Stimulated activated CD4-positive, alpha-beta T cell treated with anti-CD3 and anti-CD28 coated beads, Interleukin-12 subunit alpha, Interleukin-12 subunit beta, amount 100 ng/mL, for 24 hours (primary cell): ENCODE results near the gene C1orf116.

Experiments
- DNase-seq, 2 experiments: peaks; one replicate each; pipeline ENCODE4 v3.0.0-alpha.2; 2020; ENCODE audit warnings: low read depth in 2 of 2

Gene C1orf116

GRCh38 chr1:206992790-206993189, 39.8 kb downstream of the C1orf116 start:
- DNase-seq = no peak

- DNase-seq = no peak
These were observed 44.7 kb downstream of the C1orf116 start for GRCh38 chr1:206987873-206988272.

- no peak for DNase-seq
These were observed 45.7 kb downstream of the C1orf116 start for GRCh38 chr1:206986885-206987284.

GRCh38 chr1:206986402-206986801, 46.2 kb downstream of the C1orf116 start:
- DNase-seq = no peak

GRCh38 chr1:206985162-206985749, 47.3 kb downstream of the C1orf116 start:
- no peak for DNase-seq

- peak; percentile 12 to 35 for DNase-seq
These were observed 50.3 kb downstream of the C1orf116 start for GRCh38 chr1:206982216-206982615.

- DNase-seq = no peak
These were observed 53.0 kb downstream of the C1orf116 start for GRCh38 chr1:206979379-206980043.

GRCh38 chr1:206978259-206978658, 54.3 kb downstream of the C1orf116 start:
- DNase-seq = no peak

- no peak for DNase-seq
These were observed 57.2 kb downstream of the C1orf116 start for GRCh38 chr1:206975306-206975705.

- no peak for DNase-seq
These were observed 58.4 kb downstream of the C1orf116 start for GRCh38 chr1:206974140-206974539.

- DNase-seq = no peak
These were observed 59.8 kb downstream of the C1orf116 start for GRCh38 chr1:206972728-206973127.

- no peak for DNase-seq
These were observed 61.4 kb downstream of the C1orf116 start for GRCh38 chr1:206971029-206971655.

GRCh38 chr1:206970446-206970845, 62.1 kb downstream of the C1orf116 start, which contains the start of gene FCAMR:
TSS of gene FCAMR (minus strand) at chr1:206970460. CDS start at chr1:206970125, 335 bp downstream.
- no peak for DNase-seq

- DNase-seq = no peak
These were observed 63.5 kb downstream of the C1orf116 start for GRCh38 chr1:206969090-206969489.
